ENCODE measurements around the gene GAGE12F.
"Not testable (repeated sequence)": the region's sequence is repeated elsewhere in the genome, so short reads cannot be mapped to it uniquely, and the experiment has no call there.

DNA sequence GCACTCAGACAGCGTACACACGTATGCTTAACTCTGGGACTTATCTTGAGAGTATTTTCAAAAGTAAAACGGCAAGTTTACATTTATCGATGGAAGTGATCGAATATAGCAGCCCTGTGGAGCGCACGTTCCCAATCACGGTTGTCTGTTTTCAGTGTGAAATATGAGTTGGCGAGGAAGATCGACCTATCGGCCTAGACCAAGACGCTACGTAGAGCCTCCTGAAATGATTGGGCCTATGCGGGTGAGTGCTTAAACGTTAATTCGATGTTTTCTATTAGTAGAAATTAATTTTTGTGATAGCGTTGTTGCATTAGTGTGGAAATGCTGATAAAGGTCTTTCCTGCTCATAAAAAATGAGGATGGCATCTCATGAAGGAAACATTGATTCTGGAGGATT is 29.8 kb downstream of the GAGE12F start:
- TF ChIP-seq, protein P1, sequence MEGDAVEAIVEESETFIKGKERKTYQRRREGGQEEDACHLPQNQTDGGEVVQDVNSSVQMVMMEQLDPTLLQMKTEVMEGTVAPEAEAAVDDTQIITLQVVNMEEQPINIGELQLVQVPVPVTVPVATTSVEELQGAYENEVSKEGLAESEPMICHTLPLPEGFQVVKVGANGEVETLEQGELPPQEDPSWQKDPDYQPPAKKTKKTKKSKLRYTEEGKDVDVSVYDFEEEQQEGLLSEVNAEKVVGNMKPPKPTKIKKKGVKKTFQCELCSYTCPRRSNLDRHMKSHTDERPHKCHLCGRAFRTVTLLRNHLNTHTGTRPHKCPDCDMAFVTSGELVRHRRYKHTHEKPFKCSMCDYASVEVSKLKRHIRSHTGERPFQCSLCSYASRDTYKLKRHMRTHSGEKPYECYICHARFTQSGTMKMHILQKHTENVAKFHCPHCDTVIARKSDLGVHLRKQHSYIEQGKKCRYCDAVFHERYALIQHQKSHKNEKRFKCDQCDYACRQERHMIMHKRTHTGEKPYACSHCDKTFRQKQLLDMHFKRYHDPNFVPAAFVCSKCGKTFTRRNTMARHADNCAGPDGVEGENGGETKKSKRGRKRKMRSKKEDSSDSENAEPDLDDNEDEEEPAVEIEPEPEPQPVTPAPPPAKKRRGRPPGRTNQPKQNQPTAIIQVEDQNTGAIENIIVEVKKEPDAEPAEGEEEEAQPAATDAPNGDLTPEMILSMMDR (IDR thresholded peaks at IDR 0.05), result not testable (repeated sequence)
- TF ChIP-seq POLR2A (IDR thresholded peaks at IDR 0.05), result not testable (repeated sequence)

All from thyroid gland (tissue), 4 donors.